GM10266 (cell line): ENCODE data around the gene CEP126.

Experiments used
- DNase-seq: peaks from one replicate; pipeline ENCODE4 v3.0.0; 2012; ENCODE audit errors: extremely low spot score
- TF ChIP-seq, protein P1 (sequence below): IDR thresholded peaks from 2 replicates; pipeline ENCODE4 v1.5.1; 2012; ENCODE audit warnings: mild to moderate bottlenecking, low read depth; ENCODE audit not compliant: control insufficient read depth, insufficient read depth; ENCODE audit errors: missing control alignments

Gene CEP126

DNA sequence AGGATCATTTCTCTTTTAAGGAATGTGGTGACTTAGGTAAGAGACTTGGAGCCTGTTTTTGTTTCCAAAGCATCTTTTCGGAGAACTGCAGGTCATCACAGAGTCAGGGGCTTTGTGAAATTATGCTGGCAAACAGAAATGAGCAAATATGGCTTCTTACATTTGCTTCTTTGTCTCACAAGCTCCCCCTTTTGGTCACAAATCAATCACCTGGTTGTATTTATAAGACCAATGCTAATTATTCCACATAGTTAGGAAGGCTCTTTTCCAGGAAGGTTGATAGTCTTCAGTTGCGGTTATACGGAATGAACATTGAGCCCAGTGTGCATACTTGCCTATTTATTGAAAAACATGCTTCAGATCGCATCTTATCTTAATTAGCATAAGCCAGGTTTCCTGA, 34.6 kb upstream of the CEP126 start:
- TF ChIP-seq, protein P1, sequence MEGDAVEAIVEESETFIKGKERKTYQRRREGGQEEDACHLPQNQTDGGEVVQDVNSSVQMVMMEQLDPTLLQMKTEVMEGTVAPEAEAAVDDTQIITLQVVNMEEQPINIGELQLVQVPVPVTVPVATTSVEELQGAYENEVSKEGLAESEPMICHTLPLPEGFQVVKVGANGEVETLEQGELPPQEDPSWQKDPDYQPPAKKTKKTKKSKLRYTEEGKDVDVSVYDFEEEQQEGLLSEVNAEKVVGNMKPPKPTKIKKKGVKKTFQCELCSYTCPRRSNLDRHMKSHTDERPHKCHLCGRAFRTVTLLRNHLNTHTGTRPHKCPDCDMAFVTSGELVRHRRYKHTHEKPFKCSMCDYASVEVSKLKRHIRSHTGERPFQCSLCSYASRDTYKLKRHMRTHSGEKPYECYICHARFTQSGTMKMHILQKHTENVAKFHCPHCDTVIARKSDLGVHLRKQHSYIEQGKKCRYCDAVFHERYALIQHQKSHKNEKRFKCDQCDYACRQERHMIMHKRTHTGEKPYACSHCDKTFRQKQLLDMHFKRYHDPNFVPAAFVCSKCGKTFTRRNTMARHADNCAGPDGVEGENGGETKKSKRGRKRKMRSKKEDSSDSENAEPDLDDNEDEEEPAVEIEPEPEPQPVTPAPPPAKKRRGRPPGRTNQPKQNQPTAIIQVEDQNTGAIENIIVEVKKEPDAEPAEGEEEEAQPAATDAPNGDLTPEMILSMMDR = peak; percentile 41
- DNase-seq = no peak

DNA sequence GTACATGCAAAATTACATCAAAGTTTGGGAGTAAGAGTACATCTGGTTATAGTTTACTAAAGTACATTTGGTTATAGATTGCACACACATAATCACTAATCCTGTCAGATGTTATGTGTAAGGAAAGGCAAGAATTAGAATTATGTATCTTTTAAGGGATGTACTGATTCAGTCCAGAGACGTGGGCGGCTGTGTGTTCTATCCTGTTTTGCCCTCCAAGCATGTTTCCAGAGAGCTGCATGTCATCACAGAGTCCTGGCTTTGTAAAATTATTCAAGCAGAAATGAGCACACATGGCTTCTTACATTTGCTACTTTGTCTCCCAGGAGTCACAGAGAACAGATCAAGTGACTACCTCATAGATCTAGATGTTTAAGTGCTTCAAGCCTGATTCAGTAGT, 33.2 kb upstream of the CEP126 start:
- DNase-seq = no peak
- TF ChIP-seq, protein P1 = no peak

DNA sequence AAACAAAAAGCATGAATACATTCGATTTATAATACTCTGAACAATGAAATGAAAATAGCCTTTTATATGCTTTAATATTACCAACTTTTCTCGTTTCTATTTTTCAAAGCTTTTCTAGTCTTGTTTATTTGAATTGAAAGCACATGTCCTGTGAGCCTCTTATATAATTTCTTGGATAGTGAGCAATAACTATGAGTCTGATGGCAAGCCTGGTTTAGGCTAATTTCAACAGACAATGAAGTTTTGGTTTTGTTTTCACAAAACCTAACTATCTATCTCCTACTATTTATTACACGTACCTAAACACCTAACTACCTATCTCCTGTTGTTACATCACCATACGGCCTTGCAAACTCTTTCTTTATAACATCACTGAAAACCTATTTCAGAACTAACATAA, 29.2 kb upstream of the CEP126 start:
- no peak for DNase-seq
- TF ChIP-seq, protein P1 = no peak

DNA sequence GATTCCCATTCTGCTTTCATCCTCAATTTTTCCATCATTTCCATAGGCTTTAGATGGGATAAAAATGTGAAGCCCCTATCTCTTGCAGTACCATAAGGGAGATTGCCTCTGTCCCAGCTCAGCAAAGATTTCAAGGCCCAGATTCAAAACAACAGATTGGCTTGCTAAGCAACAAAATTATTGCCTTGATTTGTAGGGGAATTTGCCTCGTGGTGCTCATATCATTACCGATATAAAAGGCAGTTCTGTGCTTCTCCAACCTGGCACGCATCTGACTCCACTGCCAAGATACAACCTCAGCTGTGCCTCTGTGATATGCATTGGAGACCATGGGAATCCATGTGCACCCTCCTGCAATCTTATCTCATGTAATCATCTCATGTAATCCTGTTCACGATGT, 25.0 kb upstream of the CEP126 start:
- no peak for DNase-seq
- TF ChIP-seq, protein P1 = no peak

DNA sequence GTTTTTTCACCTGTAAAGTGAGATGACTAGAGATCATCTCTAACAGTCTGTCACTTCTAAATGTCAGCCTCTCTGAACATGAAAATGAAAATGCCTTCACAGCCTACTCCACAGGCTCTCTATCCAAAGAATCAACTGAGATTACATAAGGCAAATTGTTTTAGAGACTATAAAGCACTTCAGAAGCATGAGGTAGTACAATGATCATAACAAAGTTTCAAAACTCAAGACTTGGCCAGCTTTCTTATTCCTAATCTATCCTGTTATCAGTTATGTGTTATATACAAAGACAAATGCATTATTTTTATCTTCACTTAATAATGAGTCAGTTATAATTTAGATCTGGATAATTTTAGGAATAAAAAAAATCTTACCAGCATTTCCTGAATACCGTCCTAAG, 20.3 kb upstream of the CEP126 start:
- TF ChIP-seq, protein P1 = no peak
- DNase-seq = no peak

DNA sequence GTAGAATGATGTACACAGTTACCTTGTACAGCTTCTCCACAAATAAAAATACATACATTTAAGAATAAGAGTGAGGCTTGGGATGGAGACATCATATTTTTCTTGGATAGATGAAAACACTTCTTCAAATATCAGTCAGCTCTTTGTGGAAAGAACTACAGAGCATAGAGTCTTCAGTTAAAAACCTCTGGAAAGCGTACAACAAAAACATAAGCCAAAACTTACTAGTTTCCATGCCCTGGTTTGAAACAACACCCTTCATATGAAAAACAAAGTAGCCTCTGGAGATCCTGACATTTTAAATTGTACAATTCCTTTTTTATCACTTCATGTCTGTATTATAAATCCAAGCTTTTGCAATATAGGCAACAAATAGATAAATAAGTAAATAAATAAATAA, 7.0 kb upstream of the CEP126 start:
- TF ChIP-seq, protein P1 = no peak
- DNase-seq = no peak

DNA sequence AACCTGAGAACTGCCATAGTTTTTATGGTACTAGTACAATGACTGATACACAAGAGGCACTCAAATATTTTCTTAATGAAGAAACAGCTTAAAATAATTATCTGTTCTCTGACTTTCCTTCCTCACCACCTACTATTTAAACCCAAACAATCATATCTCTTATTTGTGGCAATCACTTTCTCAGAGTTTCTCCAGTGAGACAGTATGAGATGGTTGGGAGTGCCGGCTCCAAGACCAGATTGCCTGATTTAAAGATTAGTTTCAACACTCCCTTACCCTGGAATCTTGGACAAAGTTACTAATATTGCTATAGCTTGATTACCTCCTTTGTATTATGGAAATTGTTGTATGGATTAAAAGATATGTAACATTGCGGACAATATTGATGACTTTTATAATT, 5.7 kb upstream of the CEP126 start:
- TF ChIP-seq, protein P1 = no peak
- DNase-seq = no peak

DNA sequence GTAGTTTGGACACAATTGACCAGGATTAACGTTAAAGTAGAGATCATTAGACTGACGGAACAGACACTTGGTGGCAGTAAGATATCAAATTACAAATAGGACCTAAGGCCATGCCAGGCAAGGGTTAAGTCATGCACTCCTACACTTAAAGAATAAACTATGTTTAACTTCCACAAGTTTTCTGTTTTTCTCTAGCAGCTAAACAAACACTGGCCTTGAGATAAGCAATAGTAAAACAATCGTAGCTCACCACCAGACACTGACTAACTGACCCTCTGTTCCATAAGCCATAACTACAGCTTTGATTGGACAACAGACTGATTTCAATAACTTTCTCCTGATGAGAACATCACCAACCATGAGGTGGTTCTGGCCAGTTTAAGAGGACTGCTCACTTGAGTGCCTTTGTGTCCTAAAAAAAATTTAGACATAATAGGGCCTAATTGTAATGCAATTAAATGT, 2.0 kb upstream of the CEP126 start:
- no peak for DNase-seq
- TF ChIP-seq, protein P1 = no peak
